Measurements from ENCODE around the gene PPIA.

Gene PPIA

GRCh38 chr7:44852590-44852989, 56.1 kb downstream of the PPIA start:
- no peak for TF ChIP-seq CTCF (IDR thresholded peaks at IDR 0.05; ENCODE audit: low read depth, low read length)

More at GRCh38 chr7:44852590-44852989, 56.1 kb downstream of the PPIA start:
- no peak overlapping the region for H3K4me3 ChIP-seq (ENCODE audit: low read depth, low read length)

All from WI38 (cell line).